H9 (cell line): ENCODE measurements around the gene NCMAP. TPM values are rescaled to one million over a fixed set of nuclear protein-coding genes. Genes with fewer than 3 reads are reported as not detected.

Experiments used
- DNase-seq: peaks from one replicate; pipeline ENCODE4 v3.0.0-alpha.2; 2017
- H2AFZ ChIP-seq: one replicate; pipeline ENCODE4 v1.6.1; 2013; ENCODE audit warnings: mild to moderate bottlenecking, low read length, control low read depth, moderate library complexity
- H2AK5ac ChIP-seq: 2 replicates; pipeline ENCODE4 v1.6.1; 2013; ENCODE audit warnings: low read length, control low read depth, mixed read lengths; ENCODE audit not compliant: insufficient read length
- H2BK120ac ChIP-seq: one replicate; pipeline ENCODE4 v1.6.1; 2013; ENCODE audit warnings: low read depth, mild to moderate bottlenecking, low read length, control low read depth, inconsistent platforms; ENCODE audit not compliant: poor library complexity, severe bottlenecking
- H2BK12ac ChIP-seq: 2 replicates; pipeline ENCODE4 v1.6.1; 2013; ENCODE audit warnings: low read length, control low read depth, mixed read lengths, low read depth; ENCODE audit not compliant: insufficient read length
- H2BK15ac ChIP-seq: 2 replicates; pipeline ENCODE4 v1.6.1; 2013; ENCODE audit warnings: low read depth, low read length, control low read depth
- H2BK20ac ChIP-seq: one replicate; pipeline ENCODE4 v1.6.1; 2013; ENCODE audit warnings: low read depth, mild to moderate bottlenecking, low read length, control low read depth, inconsistent platforms; ENCODE audit not compliant: poor library complexity, severe bottlenecking
- H2BK5ac ChIP-seq: 2 replicates; pipeline ENCODE4 v1.6.1; 2013; ENCODE audit warnings: low read length, control low read depth, mixed read lengths; ENCODE audit not compliant: insufficient read length
- H3K14ac ChIP-seq: 2 replicates; pipeline ENCODE4 v1.6.1; 2013; ENCODE audit warnings: low read length, control low read depth; ENCODE audit not compliant: insufficient read depth
- H3K18ac ChIP-seq: 2 replicates; pipeline ENCODE4 v1.6.1; 2013; ENCODE audit warnings: low read depth, mild to moderate bottlenecking, mixed read lengths, low read length, control low read depth; ENCODE audit not compliant: insufficient read length
- H3K23ac ChIP-seq: 2 replicates; pipeline ENCODE4 v1.6.1; 2013; ENCODE audit warnings: low read length, control low read depth, mixed read lengths, low read depth; ENCODE audit not compliant: insufficient read length
- H3K23me2 ChIP-seq: 2 replicates; pipeline ENCODE4 v1.6.1; 2013; ENCODE audit warnings: low read depth, mild to moderate bottlenecking, mixed read lengths, low read length, control low read depth; ENCODE audit not compliant: insufficient read length, poor library complexity, severe bottlenecking
- H3K27ac ChIP-seq: 2 replicates; pipeline ENCODE4 v1.5.1; 2013; ENCODE audit warnings: low read length, control low read depth, mixed read lengths, low read depth; ENCODE audit not compliant: insufficient read length
- H3K27me3 ChIP-seq: 2 replicates; pipeline ENCODE4 v1.6.1; 2013; ENCODE audit warnings: low read length, control low read depth, inconsistent platforms; ENCODE audit not compliant: insufficient read depth
- H3K4ac ChIP-seq: 2 replicates; pipeline ENCODE4 v1.6.1; 2013; ENCODE audit warnings: low read depth, mild to moderate bottlenecking, control low read depth, inconsistent platforms, low read length, moderate library complexity
- H3K4me1 ChIP-seq: 2 replicates; pipeline ENCODE4 v1.6.1; 2013; ENCODE audit warnings: low read length, control low read depth, inconsistent platforms; ENCODE audit not compliant: insufficient read depth
- H3K4me2 ChIP-seq: 2 replicates; pipeline ENCODE4 v1.6.1; 2013; ENCODE audit warnings: low read length, control low read depth, mixed read lengths; ENCODE audit not compliant: insufficient read length, insufficient read depth
- H3K56ac ChIP-seq: 2 replicates; pipeline ENCODE4 v1.6.1; 2013; ENCODE audit warnings: low read depth, mild to moderate bottlenecking, mixed read lengths, low read length, control low read depth; ENCODE audit not compliant: insufficient read length
- H3K79me1 ChIP-seq: 2 replicates; pipeline ENCODE4 v1.6.1; 2013; ENCODE audit warnings: low read depth, mild to moderate bottlenecking, moderate library complexity, low read length, control low read depth, inconsistent platforms; ENCODE audit not compliant: insufficient read depth, poor library complexity, severe bottlenecking
- H3K79me2 ChIP-seq: 2 replicates; pipeline ENCODE4 v1.6.1; 2013; ENCODE audit warnings: low read length, control low read depth, inconsistent platforms; ENCODE audit not compliant: insufficient read depth
- H3K9ac ChIP-seq: 2 replicates; pipeline ENCODE4 v1.6.1; 2013; ENCODE audit warnings: low read length, control low read depth, mixed read lengths; ENCODE audit not compliant: insufficient read length; ENCODE audit errors: extremely low read depth
- H3K9me3 ChIP-seq: one replicate; pipeline ENCODE4 v1.6.1; 2013; ENCODE audit warnings: low read depth, low read length, inconsistent platforms; ENCODE audit not compliant: control insufficient read depth
- H3T11ph ChIP-seq: one replicate; pipeline ENCODE4 v1.6.1; 2013; ENCODE audit warnings: mild to moderate bottlenecking, low read length, control low read depth, inconsistent platforms
- H4K20me1 ChIP-seq: one replicate; pipeline ENCODE4 v1.6.1; 2013; ENCODE audit not compliant: control insufficient read depth, insufficient read length, insufficient read depth
- H4K5ac ChIP-seq: 2 replicates; pipeline ENCODE4 v1.6.1; 2013; ENCODE audit warnings: low read depth, mild to moderate bottlenecking, mixed read lengths, low read length, control low read depth; ENCODE audit not compliant: insufficient read length
- H4K8ac ChIP-seq: replicated peaks from 2 replicates; pipeline ENCODE4 v1.6.1; 2013; ENCODE audit warnings: low read length, control low read depth, mixed read lengths, low read depth; ENCODE audit not compliant: insufficient read length
- H4K91ac ChIP-seq: 2 replicates; pipeline ENCODE4 v1.6.1; 2013; ENCODE audit warnings: low read depth, mild to moderate bottlenecking, moderate library complexity, mixed read lengths, low read length, control low read depth; ENCODE audit not compliant: insufficient read length
- H3K27ac Mint-ChIP-seq, 3 experiments: 2 replicates in 2 of 3; 3 replicates in 1 of 3; pipeline ENCODE4 v1.8.0; 2020 to 2021; ENCODE audit warnings: mixed read lengths in 3 of 3, mild to moderate bottlenecking in 1 of 3, moderate library complexity in 1 of 3
- H3K27me3 Mint-ChIP-seq: 2 replicates; pipeline ENCODE4 v1.8.0; 2021; ENCODE audit warnings: low read depth, mild to moderate bottlenecking, moderate library complexity, mixed read lengths
- H3K36me3 Mint-ChIP-seq, 3 experiments: 2 replicates in 2 of 3; 3 replicates in 1 of 3; pipeline ENCODE4 v1.8.0; 2020 to 2021; ENCODE audit warnings: low read depth in 3 of 3, mixed read lengths in 3 of 3; ENCODE audit not compliant: insufficient read depth in 1 of 3
- H3K4me1 Mint-ChIP-seq, 2 experiments: 2 replicates each; pipeline ENCODE4 v1.8.0; 2020; ENCODE audit warnings: mixed read lengths in 2 of 2
- H3K4me3 Mint-ChIP-seq, 2 experiments: 2 replicates in 1 of 2; 3 replicates in 1 of 2; pipeline ENCODE4 v1.8.0; 2020 to 2021; ENCODE audit warnings: mild to moderate bottlenecking in 2 of 2, mixed read lengths in 2 of 2, moderate library complexity in 1 of 2
- H3K9me3 Mint-ChIP-seq, 2 experiments: 2 replicates in 1 of 2; 3 replicates in 1 of 2; pipeline ENCODE4 v1.8.0; 2020; ENCODE audit warnings: mild to moderate bottlenecking in 2 of 2, mixed read lengths in 2 of 2, moderate library complexity in 1 of 2
- CTCF ChIP-seq: fragments of 200-600 bp; sonication (generic); conservative IDR thresholded peaks from 3 replicates; pipeline ENCODE4 v1.8.0; 2021; ENCODE audit warnings: antibody characterized with exemption, mild to moderate bottlenecking
- WGBS: extraction: QIAGEN DNeasy Blood & Tissue Kit; methylation state at CpG from one replicate; pipeline ENCODE4 v1.1.7; 2013; ENCODE audit warnings: missing lambda C conversion rate, low lambda C conversion rate, mixed read lengths; ENCODE audit not compliant: insufficient read length; ENCODE audit errors: extremely low coverage; 5-methylcytosine and 5-hydroxymethylcytosine counted together
- total RNA-seq: library from RNA; stranded (reverse); gene quantifications from 2 replicates; pipeline ENCODE4 v1.2.1, GENCODE V29; 2021

Gene NCMAP
- total RNA-seq, 1 experiment from 2014 or later = 0.35 TPM

GRCh38 chr1:24554714-24555113 lies 1.2 kb upstream of the NCMAP start:
- H3K27ac Mint-ChIP-seq = no peak overlapping the region
- no peak overlapping the region for H2BK15ac ChIP-seq
- WGBS = no CpG with 5 or more reads among the region's 4 CpGs

More at GRCh38 chr1:24554714-24555113, 1.2 kb upstream of the NCMAP start:
- Histone ChIP-seq H3K18ac (no peak overlapping the region), H3K56ac (no peak overlapping the region), H3K4ac (no peak overlapping the region), H3K14ac (no peak overlapping the region), H2BK120ac (no peak overlapping the region), H4K20me1 (no peaks in the 10 kb centered on the region), H3T11ph (no peak overlapping the region), H3K23me2 (peaks cover 7% of the 10 kb centered on the region), H4K8ac (no peak overlapping the region), H3K27me3 (no peaks in the 10 kb centered on the region; the same call in 1 of the 2 replicates), H2AFZ (no peak overlapping the region), H4K91ac (no peak overlapping the region), H3K4me1 (0 out of 2 replicates have a peak, but pooled peaks cover 2% of the 10 kb centered on the region), H2AK5ac (no peak overlapping the region), H2BK20ac (no peak overlapping the region), H2BK12ac (no peak overlapping the region), H3K23ac (no peak overlapping the region), H3K27ac (no peak overlapping the region), H2BK5ac (no peak overlapping the region), H3K79me2 (no peaks in the 10 kb centered on the region), H3K4me2 (no peak overlapping the region), H3K79me1 (no peaks in the 10 kb centered on the region), H3K9me3 (no peaks in the 10 kb centered on the region), H3K9ac (no peak overlapping the region), H4K5ac (no peak overlapping the region)
- DNase-seq = no peak
- H3K27me3 Mint-ChIP-seq = peaks cover 49% of the 10 kb centered on the region
- no peaks in the 10 kb centered on the region for H3K9me3 Mint-ChIP-seq
- TF ChIP-seq CTCF = no peak
- no peaks in the 10 kb centered on the region; a peak in 1 of 7 replicates for H3K36me3 Mint-ChIP-seq
- no peak overlapping the region; a peak in 1 of 5 replicates for H3K4me3 Mint-ChIP-seq
- peaks cover 17 to 30% of the 10 kb centered on the region in 2 experiments for H3K4me1 Mint-ChIP-seq
